ENCODE results near the gene KRT1. TPM values are rescaled to one million over a fixed set of nuclear protein-coding genes. Genes with fewer than 3 reads are reported as not detected.

The KRT1 gene
- total RNA-seq, 2 donors from 2014 or later, result 1.5 to 18.1 TPM

DNA sequence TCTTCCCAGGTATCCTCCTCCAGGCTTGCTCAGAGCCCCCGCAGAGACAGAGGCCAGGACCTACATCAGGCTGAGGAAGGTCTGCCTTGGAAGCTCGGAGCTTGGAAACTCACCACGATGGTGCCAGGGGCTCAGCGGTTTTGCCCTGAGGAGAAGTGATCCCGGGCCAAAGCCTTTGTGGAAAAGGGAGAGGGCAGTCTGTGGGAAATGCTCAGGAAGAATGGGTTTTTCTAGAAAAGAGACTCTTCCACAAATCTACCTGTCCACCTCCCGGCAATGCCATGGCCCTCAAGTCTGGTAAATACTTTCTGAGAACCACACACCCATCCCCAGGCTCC, 36.2 kb downstream of the KRT1 start:
- no peaks in the 10 kb centered on the region for H3K4me1 ChIP-seq (replicated peaks)
- no peaks in the 10 kb centered on the region for H3K36me3 ChIP-seq
- no peak overlapping the region for H3K27ac ChIP-seq
- WGBS, result 91% methylated on average over 6 of the region's 6 CpGs
- intact Hi-C loops (cut with DNase I), result no loop called here
- no peaks in the 10 kb centered on the region for H3K9me3 ChIP-seq
- DNase-seq (ENCODE audit: low spot score), result no peak
- no peak overlapping the region for H3K4me3 ChIP-seq
- TF ChIP-seq CTCF (IDR thresholded peaks at IDR 0.05), result no peak
- TF ChIP-seq POLR2A (IDR thresholded peaks at IDR 0.05), result no peak
- TF ChIP-seq POLR2AphosphoS5 (IDR thresholded peaks at IDR 0.05), result no peak
- peaks cover 8% of the 10 kb centered on the region for H3K27me3 ChIP-seq (replicated peaks; ENCODE audit: insufficient read depth)

DNA sequence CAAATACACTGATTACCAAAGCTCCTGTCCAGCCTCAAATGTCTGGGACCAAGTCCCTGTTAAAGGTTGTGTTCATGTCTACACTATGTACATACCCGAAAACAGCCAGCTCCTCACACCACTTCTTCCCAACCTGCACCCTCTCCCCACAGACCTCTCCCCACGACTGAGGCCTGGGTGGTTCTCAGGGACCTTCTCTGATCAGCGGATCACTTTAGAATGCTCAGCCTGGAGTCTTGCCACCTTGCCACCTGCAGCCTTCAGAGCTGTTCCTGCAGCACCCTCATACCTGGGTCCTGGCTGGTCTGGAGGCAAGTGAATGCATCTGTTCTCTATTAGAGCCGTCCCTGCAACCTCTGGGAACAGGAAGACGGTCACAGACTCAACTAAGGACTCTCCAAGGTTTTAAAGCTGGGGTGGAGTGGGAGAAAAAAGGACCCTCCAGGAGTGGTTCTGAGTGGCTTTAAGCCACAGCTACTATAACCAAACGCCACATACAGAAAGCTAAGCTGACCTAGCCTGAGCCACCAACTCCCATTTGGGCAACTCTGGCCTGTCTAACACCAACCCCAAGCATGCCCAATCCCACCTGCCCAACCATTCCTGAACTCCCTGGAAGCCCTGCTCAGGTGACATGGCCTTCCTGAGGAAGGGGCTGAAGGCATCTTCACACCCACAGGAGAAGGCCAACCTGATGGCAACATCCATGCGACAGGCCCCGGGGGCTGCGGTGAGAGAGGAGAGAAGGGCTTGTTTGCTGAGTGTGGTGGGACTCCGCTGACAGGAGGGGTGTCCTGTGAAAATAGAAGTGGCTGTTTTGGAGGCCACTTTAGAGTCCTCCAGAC, 36.8 kb downstream of the KRT1 start:
- no peaks in the 10 kb centered on the region for H3K9me3 ChIP-seq
- intact Hi-C loops (cut with DNase I), result no loop called here
- no peaks in the 10 kb centered on the region for H3K36me3 ChIP-seq
- peaks cover 8% of the 10 kb centered on the region for H3K27me3 ChIP-seq (replicated peaks; ENCODE audit: insufficient read depth)
- 98% methylated on average over 10 of the region's 10 CpGs for WGBS
- no peak overlapping the region for H3K4me3 ChIP-seq
- H3K4me1 ChIP-seq (replicated peaks), result no peaks in the 10 kb centered on the region
- no peak overlapping the region for H3K27ac ChIP-seq
- no peak for DNase-seq (ENCODE audit: low spot score)
- no peak for TF ChIP-seq POLR2AphosphoS5 (IDR thresholded peaks at IDR 0.05)
- TF ChIP-seq POLR2A (IDR thresholded peaks at IDR 0.05), result no peak
- TF ChIP-seq CTCF (IDR thresholded peaks at IDR 0.05), result no peak

- intact Hi-C loops (cut with DNase I), result no loop called here
- no peak overlapping the region for H3K4me3 ChIP-seq
- TF ChIP-seq CTCF (IDR thresholded peaks at IDR 0.05) (no peak), POLR2A (IDR thresholded peaks at IDR 0.05) (no peak), POLR2AphosphoS5 (IDR thresholded peaks at IDR 0.05) (no peak)
- no peak overlapping the region for H3K27ac ChIP-seq
- H3K36me3 ChIP-seq, result no peaks in the 10 kb centered on the region
- DNase-seq (ENCODE audit: low spot score), result no peak
- 57% methylated on average over 4 of the region's 4 CpGs for WGBS
- H3K27me3 ChIP-seq (replicated peaks; ENCODE audit: insufficient read depth), result peaks cover 8% of the 10 kb centered on the region
- no peaks in the 10 kb centered on the region for H3K9me3 ChIP-seq
- H3K4me1 ChIP-seq (replicated peaks), result no peaks in the 10 kb centered on the region
Observed at GRCh38 chr12:52641468-52641867, 38.7 kb downstream of the KRT1 start.

- intact Hi-C loops (cut with DNase I), result no loop called here
- no peak overlapping the region for H3K4me3 ChIP-seq
- DNase-seq (ENCODE audit: low spot score), result no peak
- no peaks in the 10 kb centered on the region for H3K36me3 ChIP-seq
- no peak overlapping the region for H3K27ac ChIP-seq
- H3K9me3 ChIP-seq, result no peaks in the 10 kb centered on the region
- H3K4me1 ChIP-seq (replicated peaks), result no peaks in the 10 kb centered on the region
- H3K27me3 ChIP-seq (replicated peaks; ENCODE audit: insufficient read depth), result peaks cover 2% of the 10 kb centered on the region
- WGBS, result 87% methylated on average over 4 of the region's 4 CpGs
- TF ChIP-seq POLR2AphosphoS5 (IDR thresholded peaks at IDR 0.05) (no peak), POLR2A (IDR thresholded peaks at IDR 0.05) (no peak), CTCF (IDR thresholded peaks at IDR 0.05) (no peak)
Observed at GRCh38 chr12:52637299-52637698, 42.9 kb downstream of the KRT1 start.

Measured in prostate gland (tissue), 2 donors.